Activated CD4-positive, alpha-beta memory T cell treated with anti-CD3 and anti-CD28 coated beads, Interleukin-2, amount 10 ng/mL, durations not matched to agents 7 days and 5 days (primary cell): ENCODE measurements around the gene EPB42. TPM values are rescaled to one million over a fixed set of nuclear protein-coding genes. Genes with fewer than 3 reads are reported as not detected.

Experiments used
- CTCF ChIA-PET: fragments of 350-600 bp; sonication (Branson Sonifier 250); formaldehyde crosslinking; loops from one replicate; lab custom pipeline; 2021; ENCODE audit warnings: antibody characterized with exemption, inconsistent platforms; lab: Charles Lee
- POLR2A ChIA-PET: fragments of 350-600 bp; sonication (Branson Sonifier 250); formaldehyde crosslinking; loops from one replicate; lab custom pipeline; 2021; ENCODE audit warnings: antibody characterized with exemption; lab: Charles Lee
- DNase-seq: peaks from one replicate; pipeline ENCODE4 v3.0.0-alpha.2; 2020
- H3K27ac Mint-ChIP-seq: one replicate; pipeline ENCODE4 v1.8.0; 2021; ENCODE audit warnings: mild to moderate bottlenecking, mixed read lengths
- H3K27me3 Mint-ChIP-seq: one replicate; pipeline ENCODE4 v1.8.0; 2021; ENCODE audit warnings: mixed read lengths
- H3K36me3 Mint-ChIP-seq: one replicate; pipeline ENCODE4 v1.8.0; 2021; ENCODE audit warnings: low read depth, mixed read lengths
- H3K4me1 Mint-ChIP-seq: one replicate; pipeline ENCODE4 v1.8.0; 2021; ENCODE audit warnings: mixed read lengths
- H3K4me3 Mint-ChIP-seq: one replicate; pipeline ENCODE4 v1.8.0; 2021; ENCODE audit warnings: mild to moderate bottlenecking, mixed read lengths
- H3K9me3 Mint-ChIP-seq: one replicate; pipeline ENCODE4 v1.8.0; 2021; ENCODE audit warnings: mixed read lengths
- total RNA-seq, 2 experiments: library from RNA; stranded (reverse); gene quantifications; one replicate each; pipeline ENCODE4 v1.2.3, GENCODE V29; 2021

EPB42 gene
- total RNA-seq, 2 experiments from 2014 or later, result not detected

GRCh38 chr15:43218908-43219706, 1.7 kb downstream of the EPB42 start:
- ChIA-PET CTCF (interaction anchor here (1.7 kb wide), 1 partner anchor 66 kb away, joined by 4 read pairs; no protein-coding TSS in a partner anchor), POLR2A (no interaction called here)
- H3K9me3 Mint-ChIP-seq, result peaks cover 3% of the 10 kb centered on the region
- no peak overlapping the region for H3K4me3 Mint-ChIP-seq
- H3K4me1 Mint-ChIP-seq, result no peaks in the 10 kb centered on the region
- H3K36me3 Mint-ChIP-seq, result no peaks in the 10 kb centered on the region
- no peak for DNase-seq
- H3K27ac Mint-ChIP-seq, result no peak overlapping the region
- H3K27me3 Mint-ChIP-seq, result peaks cover 11% of the 10 kb centered on the region

DNA sequence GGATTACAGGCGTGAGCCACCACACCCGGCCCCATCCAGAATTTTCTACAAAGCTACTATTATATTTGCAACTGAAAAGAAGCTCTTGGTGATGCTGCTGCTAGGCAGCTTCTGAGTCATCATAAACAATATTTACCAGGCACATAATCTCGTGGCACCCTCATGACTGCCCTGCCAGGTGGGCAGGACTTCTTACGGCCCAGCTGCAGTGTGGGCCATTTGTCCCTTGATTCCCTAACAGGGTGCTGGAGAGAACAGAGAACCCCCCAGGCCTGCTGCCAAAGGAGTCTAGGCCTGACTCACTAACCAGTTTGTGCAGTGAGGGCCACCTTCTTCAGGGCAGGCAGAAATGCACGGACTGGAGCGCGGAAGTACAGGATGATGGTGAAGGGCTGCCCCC, 4.9 kb downstream of the EPB42 start:
- DNase-seq, result no peak
- H3K27ac Mint-ChIP-seq, result no peak overlapping the region
- POLR2A ChIA-PET, result no interaction called here

DNA sequence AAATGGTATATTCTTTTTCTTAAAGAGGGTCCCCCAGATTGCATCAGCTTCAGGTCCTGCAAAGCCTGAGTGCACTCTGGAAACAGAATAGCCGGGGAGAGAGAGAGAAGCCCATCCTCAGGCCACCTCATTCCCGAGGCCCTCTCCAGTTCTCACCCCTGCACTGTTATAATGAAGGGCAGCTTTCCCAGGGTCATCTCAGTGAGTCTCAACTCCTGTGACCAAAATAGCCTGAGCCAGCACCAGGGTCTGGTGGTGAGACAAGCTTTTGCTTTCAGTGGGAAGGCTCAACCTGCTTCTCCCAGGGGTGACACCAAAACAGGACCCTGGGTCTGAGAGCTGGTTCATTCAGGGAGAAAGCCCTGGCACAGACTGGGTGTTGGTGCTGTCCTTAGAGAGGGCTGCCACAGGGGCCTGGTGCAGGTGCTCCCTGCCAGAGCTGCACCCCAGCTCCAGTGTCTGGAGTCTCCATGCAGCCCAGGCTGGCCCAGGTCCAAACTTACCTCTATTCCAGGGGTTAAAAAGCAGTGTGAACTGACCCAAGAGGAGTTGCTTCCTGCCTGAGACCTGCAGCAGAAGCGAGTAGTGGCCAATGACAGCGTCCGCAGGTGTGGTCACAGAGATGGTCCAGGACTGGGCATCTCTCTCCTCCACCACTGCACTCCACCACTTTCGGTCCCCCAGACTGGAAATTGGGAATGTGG, 6.1 kb downstream of the EPB42 start:
- CTCF ChIA-PET, result interaction anchor here (1.2 to 2.3 kb wide), 3 partner anchors 11 to 71 kb away, joined by 4 to 12 read pairs (median 6); no protein-coding TSS in a partner anchor
- no peak overlapping the region for H3K27ac Mint-ChIP-seq
- no peak overlapping the region for H3K4me3 Mint-ChIP-seq
- POLR2A ChIA-PET, result no interaction called here
- H3K9me3 Mint-ChIP-seq, result peaks cover 3% of the 10 kb centered on the region
- H3K36me3 Mint-ChIP-seq, result no peaks in the 10 kb centered on the region
- no peak for DNase-seq
- no peaks in the 10 kb centered on the region for H3K4me1 Mint-ChIP-seq
- peaks cover 6% of the 10 kb centered on the region for H3K27me3 Mint-ChIP-seq

More for the DNA sequence above, 4.9 kb downstream of the EPB42 start:
- Mint-ChIP-seq H3K4me1 (no peaks in the 10 kb centered on the region), H3K4me3 (no peak overlapping the region), H3K9me3 (peaks cover 3% of the 10 kb centered on the region), H3K36me3 (no peaks in the 10 kb centered on the region), H3K27me3 (peaks cover 6% of the 10 kb centered on the region)
- CTCF ChIA-PET, result interaction anchor here (0.6 to 2.0 kb wide), 3 partner anchors 10 to 15 kb away, joined by 3 to 7 read pairs (median 3); no protein-coding TSS in a partner anchor

- H3K4me3 Mint-ChIP-seq, result no peak overlapping the region
- no peaks in the 10 kb centered on the region for H3K36me3 Mint-ChIP-seq
- no peak for DNase-seq
- ChIA-PET CTCF (interaction anchor here (1.2 to 2.3 kb wide), 3 partner anchors 10 to 71 kb away, joined by 4 to 12 read pairs (median 6); no protein-coding TSS in a partner anchor), POLR2A (no interaction called here)
- H3K9me3 Mint-ChIP-seq, result peaks cover 3% of the 10 kb centered on the region
- no peak overlapping the region for H3K27ac Mint-ChIP-seq
- no peaks in the 10 kb centered on the region for H3K4me1 Mint-ChIP-seq
- peaks cover 6% of the 10 kb centered on the region for H3K27me3 Mint-ChIP-seq
These were observed 6.6 kb downstream of the EPB42 start for GRCh38 chr15:43214169-43214568.

- Mint-ChIP-seq H3K4me1 (no peaks in the 10 kb centered on the region), H3K27me3 (peaks cover 10% of the 10 kb centered on the region), H3K9me3 (peaks cover 3% of the 10 kb centered on the region), H3K27ac (no peak overlapping the region), H3K36me3 (no peaks in the 10 kb centered on the region), H3K4me3 (no peak overlapping the region)
- no peak for DNase-seq
- ChIA-PET CTCF (interaction anchor here (1.1 to 2.3 kb wide), 4 partner anchors 9 to 72 kb away, joined by 3 to 12 read pairs (median 4); no protein-coding TSS in a partner anchor), POLR2A (no interaction called here)
These were observed 7.4 kb downstream of the EPB42 start for GRCh38 chr15:43213466-43213865.

GRCh38 chr15:43212951-43213350, 7.9 kb downstream of the EPB42 start:
- Mint-ChIP-seq H3K27me3 (peaks cover 9% of the 10 kb centered on the region), H3K36me3 (no peaks in the 10 kb centered on the region), H3K9me3 (peaks cover 3% of the 10 kb centered on the region), H3K27ac (no peak overlapping the region), H3K4me1 (no peaks in the 10 kb centered on the region), H3K4me3 (no peak overlapping the region)
- no peak for DNase-seq
- POLR2A ChIA-PET, result no interaction called here
- CTCF ChIA-PET, result interaction anchor here (0.7 to 2.3 kb wide), 4 partner anchors 9 to 56 kb away, joined by 3 to 12 read pairs (median 3); no protein-coding TSS in a partner anchor

DNA sequence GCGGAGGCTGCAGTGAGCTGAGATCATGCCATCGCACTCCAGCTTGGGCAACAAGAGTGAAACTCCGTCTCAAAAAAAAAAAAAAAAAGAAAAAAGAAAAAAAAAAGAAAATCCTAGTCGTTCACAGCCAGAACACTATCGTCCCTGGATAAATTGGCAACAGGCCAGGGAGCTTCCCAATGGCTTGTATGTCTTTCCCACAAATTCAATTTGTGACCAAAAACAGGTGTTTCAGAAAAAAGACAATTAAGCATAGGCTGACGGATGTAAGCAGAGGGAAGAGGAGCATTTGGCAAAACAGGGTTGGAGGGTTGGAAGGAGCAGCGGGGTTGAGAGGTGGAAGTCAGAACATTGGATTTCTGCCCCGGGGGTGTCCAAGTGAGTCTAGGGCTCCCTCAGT, 8.5 kb downstream of the EPB42 start:
- ChIA-PET CTCF (interaction anchor here (0.7 to 1.5 kb wide), 4 partner anchors 8 to 57 kb away, joined by 3 to 5 read pairs (median 3); no protein-coding TSS in a partner anchor), POLR2A (interaction anchor here (0.6 kb wide), 1 partner anchor 248 kb away, joined by 4 read pairs; no protein-coding TSS in a partner anchor)
- no peak for DNase-seq
- H3K9me3 Mint-ChIP-seq, result peaks cover 3% of the 10 kb centered on the region
- no peaks in the 10 kb centered on the region for H3K4me1 Mint-ChIP-seq
- H3K27ac Mint-ChIP-seq, result no peak overlapping the region
- no peak overlapping the region for H3K4me3 Mint-ChIP-seq
- no peaks in the 10 kb centered on the region for H3K36me3 Mint-ChIP-seq
- H3K27me3 Mint-ChIP-seq, result peaks cover 11% of the 10 kb centered on the region

GRCh38 chr15:43211224-43211735, 9.5 kb downstream of the EPB42 start:
- H3K9me3 Mint-ChIP-seq, result no peaks in the 10 kb centered on the region
- no peak overlapping the region for H3K4me3 Mint-ChIP-seq
- no peaks in the 10 kb centered on the region for H3K4me1 Mint-ChIP-seq
- ChIA-PET POLR2A (no interaction called here), CTCF (interaction anchor here (2.2 kb wide), 1 partner anchor 74 kb away, joined by 5 read pairs; no protein-coding TSS in a partner anchor)
- H3K36me3 Mint-ChIP-seq, result no peaks in the 10 kb centered on the region
- H3K27me3 Mint-ChIP-seq, result peaks cover 9% of the 10 kb centered on the region
- no peak overlapping the region for H3K27ac Mint-ChIP-seq
- DNase-seq, result no peak

- no peak for DNase-seq
- ChIA-PET CTCF (interaction anchor here (2.2 kb wide), 1 partner anchor 75 kb away, joined by 5 read pairs; no protein-coding TSS in a partner anchor), POLR2A (no interaction called here)
- Mint-ChIP-seq H3K27me3 (peaks cover 11% of the 10 kb centered on the region), H3K4me3 (no peak overlapping the region), H3K4me1 (no peaks in the 10 kb centered on the region), H3K9me3 (no peaks in the 10 kb centered on the region), H3K36me3 (no peaks in the 10 kb centered on the region), H3K27ac (no peak overlapping the region)
These were observed 10.0 kb downstream of the EPB42 start for GRCh38 chr15:43210807-43211206.

DNA sequence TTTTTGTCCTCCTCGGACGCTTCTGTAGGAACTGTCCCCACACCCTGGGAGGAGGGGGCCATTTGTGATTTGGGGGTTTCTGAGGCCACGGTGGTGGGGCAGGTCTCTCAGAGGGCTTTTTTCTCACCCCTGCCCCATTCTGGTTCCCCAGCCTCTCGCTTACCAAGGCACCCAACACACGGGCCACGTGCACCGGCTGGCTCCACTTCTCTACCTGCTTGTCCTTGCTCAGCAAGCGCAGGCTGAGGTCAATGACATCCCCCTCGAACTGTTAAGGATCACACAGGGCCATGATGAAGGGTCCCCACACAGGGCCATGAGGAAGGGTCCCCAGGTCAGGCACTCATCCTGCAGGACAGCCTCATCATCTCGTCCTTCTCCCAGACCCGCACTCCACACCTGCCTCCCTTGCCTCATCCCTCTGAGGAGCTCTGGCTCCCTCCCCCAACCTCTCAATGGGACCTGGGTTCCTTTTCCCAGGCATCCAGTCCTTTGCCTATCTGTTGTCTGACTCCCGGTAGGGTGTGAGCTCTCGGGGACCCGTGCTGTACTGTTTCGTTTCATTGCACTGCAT, 10.6 kb downstream of the EPB42 start:
- H3K27ac Mint-ChIP-seq, result no peak overlapping the region
- no peaks in the 10 kb centered on the region for H3K9me3 Mint-ChIP-seq
- no peaks in the 10 kb centered on the region for H3K36me3 Mint-ChIP-seq
- H3K4me1 Mint-ChIP-seq, result no peaks in the 10 kb centered on the region
- ChIA-PET CTCF (interaction anchor here (2.2 kb wide), 1 partner anchor 75 kb away, joined by 5 read pairs; no protein-coding TSS in a partner anchor), POLR2A (no interaction called here)
- peaks cover 14% of the 10 kb centered on the region for H3K27me3 Mint-ChIP-seq
- no peak for DNase-seq
- H3K4me3 Mint-ChIP-seq, result no peak overlapping the region

- Mint-ChIP-seq H3K4me3 (no peak overlapping the region), H3K27me3 (peaks cover 14% of the 10 kb centered on the region), H3K27ac (no peak overlapping the region), H3K36me3 (no peaks in the 10 kb centered on the region), H3K4me1 (no peaks in the 10 kb centered on the region), H3K9me3 (no peaks in the 10 kb centered on the region)
- POLR2A ChIA-PET, result no interaction called here
- CTCF ChIA-PET, result interaction anchor here (1.5 to 2.2 kb wide), 3 partner anchors 16 to 79 kb away, joined by 3 to 5 read pairs (median 4); no protein-coding TSS in a partner anchor
- DNase-seq, result no peak
These were observed 11.6 kb downstream of the EPB42 start for GRCh38 chr15:43209059-43209824.
